H1 (cell line): ENCODE results near the gene ITGA4. TPM values are rescaled to one million over a fixed set of nuclear protein-coding genes. Genes with fewer than 3 reads are reported as not detected.

Experiments used
- CTCF ChIA-PET: fragments of 300-600 bp; sonication (Branson Sonifier 250); formaldehyde crosslinking; loops from one replicate; lab custom pipeline; 2021; ENCODE audit not compliant: partially characterized antibody; lab: Charles Lee
- POLR2A ChIA-PET: fragments of 300-600 bp; sonication (Branson Sonifier 250); formaldehyde crosslinking; loops from one replicate; lab custom pipeline; 2021; ENCODE audit warnings: inconsistent platforms; ENCODE audit not compliant: partially characterized antibody; lab: Charles Lee
- DNase-seq, 2 experiments: peaks; one replicate each; pipeline versions ENCODE4 v3.0.0 to v3.0.0-alpha.2; 2010 to 2022; ENCODE audit warnings: low spot score in 2 of 2, low read depth in 1 of 2, mixed read lengths in 1 of 2
- FAIRE-seq: peaks from 2 replicates; lab custom pipeline; 2011; peaks lifted over from hg19 to GRCh38; lab: Jason Lieb, UNC
- H2AFZ ChIP-seq: 2 replicates; pipeline ENCODE4 v1.8.1; 2012; ENCODE audit warnings: low read length, inconsistent platforms
- H2AK5ac ChIP-seq: 2 replicates; pipeline ENCODE4 v1.6.1; 2013; ENCODE audit warnings: low read depth, low read length
- H2BK120ac ChIP-seq: replicated peaks from 2 replicates; pipeline ENCODE3; 2013; ENCODE audit warnings: low read depth, low read length, inconsistent platforms
- H2BK12ac ChIP-seq: 2 replicates; pipeline ENCODE4 v1.6.1; 2013; ENCODE audit warnings: low read depth, low read length
- H2BK15ac ChIP-seq: 2 replicates; pipeline ENCODE4 v1.6.1; 2013; ENCODE audit warnings: low read length
- H2BK20ac ChIP-seq: 2 replicates; pipeline ENCODE4 v1.6.1; 2013; ENCODE audit warnings: low read length
- H2BK5ac ChIP-seq: 2 replicates; pipeline ENCODE4 v1.6.1; 2013; ENCODE audit warnings: low read depth, low read length
- H3K14ac ChIP-seq: 2 replicates; pipeline ENCODE4 v1.6.1; 2013; ENCODE audit warnings: inconsistent platforms; ENCODE audit not compliant: insufficient read length
- H3K18ac ChIP-seq: 2 replicates; pipeline ENCODE4 v1.6.1; 2013; ENCODE audit warnings: low read length; ENCODE audit errors: extremely low read depth
- H3K23ac ChIP-seq: 2 replicates; pipeline ENCODE4 v1.6.1; 2013; ENCODE audit warnings: inconsistent platforms; ENCODE audit not compliant: insufficient read length
- H3K23me2 ChIP-seq: 2 replicates; pipeline ENCODE4 v1.6.1; 2013; ENCODE audit warnings: low read depth, low read length
- H3K27ac ChIP-seq: 2 replicates; pipeline ENCODE4 v1.6.1; 2011; ENCODE audit warnings: low read depth, low read length, inconsistent platforms
- H3K27me3 ChIP-seq, 4 experiments: replicated peaks in 1 of 4; 1 replicate in 1 of 4; 2 replicates in 3 of 4; pipeline versions ENCODE4 v1.6.1 to v1.8.1; 2011 to 2013; ENCODE audit warnings: low read length in 3 of 4, mild to moderate bottlenecking in 3 of 4, inconsistent platforms in 2 of 4, mixed read lengths in 2 of 4, moderate library complexity in 1 of 4; ENCODE audit not compliant: control insufficient read depth in 3 of 4, insufficient read depth in 3 of 4; ENCODE audit errors: extremely low read depth in 1 of 4
- H3K36me3 ChIP-seq, 4 experiments: 2 replicates each; pipeline versions ENCODE4 v1.6.1 to v1.8.1; 2011 to 2013; ENCODE audit warnings: mild to moderate bottlenecking in 4 of 4, low read length in 3 of 4, moderate library complexity in 2 of 4, control low read depth in 1 of 4, inconsistent platforms in 1 of 4; ENCODE audit not compliant: insufficient read depth in 4 of 4, control insufficient read depth in 2 of 4
- H3K4ac ChIP-seq: replicated peaks from 2 replicates; pipeline ENCODE3; 2013; ENCODE audit warnings: low read length, low read depth, mixed read lengths, inconsistent platforms; ENCODE audit not compliant: insufficient read length
- H3K4me1 ChIP-seq, 4 experiments: replicated peaks in 1 of 4; 1 replicate in 1 of 4; 2 replicates in 3 of 4; pipeline versions ENCODE4 v1.6.1 to v1.8.1; 2011 to 2013; ENCODE audit warnings: low read length in 3 of 4, inconsistent platforms in 2 of 4, mixed read lengths in 1 of 4; ENCODE audit not compliant: insufficient read depth in 4 of 4, control insufficient read depth in 3 of 4
- H3K4me2 ChIP-seq, 2 experiments: 2 replicates each; pipeline versions ENCODE4 v1.6.1 to v1.8.1; 2011 to 2013; ENCODE audit warnings: low read depth in 2 of 2, low read length in 2 of 2, control low read depth in 1 of 2, inconsistent platforms in 1 of 2, mild to moderate bottlenecking in 1 of 2; ENCODE audit not compliant: insufficient read depth in 1 of 2
- H3K4me3 ChIP-seq, 4 experiments: fragments of 200-600, 300-600 bp in 1 of 4; sonication (generic), shearing (Covaris generic), sonication (Bioruptor Twin) in 1 of 4; 2 replicates each; pipeline versions ENCODE4 v1.5.1 to v1.8.1; 2011 to 2016; ENCODE audit warnings: low read length in 4 of 4, low read depth in 3 of 4, control low read depth in 2 of 4, inconsistent platforms in 2 of 4, mild to moderate bottlenecking in 2 of 4, mixed read lengths in 1 of 4, moderate library complexity in 1 of 4; ENCODE audit not compliant: insufficient read depth in 2 of 4; ENCODE audit errors: extremely low read depth in 1 of 4
- H3K56ac ChIP-seq: replicated peaks from 2 replicates; pipeline ENCODE3; 2013; ENCODE audit warnings: low read depth, mild to moderate bottlenecking, mixed read lengths, low read length, inconsistent platforms; ENCODE audit not compliant: insufficient read length
- H3K79me1 ChIP-seq: 2 replicates; pipeline ENCODE4 v1.6.1; 2013; ENCODE audit warnings: low read depth, low read length, control low read depth
- H3K79me2 ChIP-seq, 2 experiments: 2 replicates each; pipeline versions ENCODE4 v1.6.1 to v1.8.1; 2012 to 2013; ENCODE audit warnings: low read length in 2 of 2, mild to moderate bottlenecking in 2 of 2, inconsistent platforms in 1 of 2; ENCODE audit not compliant: insufficient read depth in 2 of 2, control insufficient read depth in 1 of 2
- H3K9ac ChIP-seq, 4 experiments: replicated peaks in 1 of 4; 1 replicate in 1 of 4; 2 replicates in 3 of 4; pipeline versions ENCODE4 v1.6.1 to v1.8.1; 2011 to 2013; ENCODE audit warnings: low read depth in 3 of 4, low read length in 3 of 4, control low read depth in 2 of 4, mild to moderate bottlenecking in 2 of 4, moderate library complexity in 2 of 4, inconsistent platforms in 1 of 4; ENCODE audit errors: extremely low read depth in 1 of 4
- H3K9me3 ChIP-seq, 2 experiments: 2 replicates each; pipeline versions ENCODE4 v1.6.1 to v1.8.1; 2012 to 2013; ENCODE audit warnings: mild to moderate bottlenecking in 2 of 2, moderate library complexity in 2 of 2, control low read depth in 1 of 2, inconsistent platforms in 1 of 2, low read depth in 1 of 2, low read length in 1 of 2, mixed read lengths in 1 of 2; ENCODE audit not compliant: insufficient read depth in 2 of 2
- H4K20me1 ChIP-seq, 2 experiments: replicated peaks in 1 of 2; 2 replicates each; pipeline versions ENCODE3 to v1.8.1; 2011 to 2013; ENCODE audit warnings: inconsistent platforms in 2 of 2, low read length in 2 of 2, mild to moderate bottlenecking in 1 of 2; ENCODE audit not compliant: insufficient read depth in 2 of 2, control insufficient read depth in 1 of 2
- H4K5ac ChIP-seq: 2 replicates; pipeline ENCODE4 v1.6.1; 2013; ENCODE audit warnings: low read length, low read depth, mixed read lengths, inconsistent platforms; ENCODE audit not compliant: insufficient read length
- H4K8ac ChIP-seq: 2 replicates; pipeline ENCODE4 v1.8.0; 2013; ENCODE audit warnings: mild to moderate bottlenecking, moderate library complexity, low read length, inconsistent platforms; ENCODE audit not compliant: insufficient read depth; ENCODE audit errors: extremely low read depth
- H4K91ac ChIP-seq: replicated peaks from 2 replicates; pipeline ENCODE3; 2013; ENCODE audit warnings: low read length, mixed read lengths, inconsistent platforms; ENCODE audit not compliant: insufficient read length
- EGR1 ChIP-seq: IDR thresholded peaks from 2 replicates; pipeline ENCODE4 v1.6.1; 2011; ENCODE audit warnings: low read depth, low read length, borderline replicate concordance
- GABPA ChIP-seq: IDR thresholded peaks from 2 replicates; pipeline ENCODE4 v1.6.1; 2011; ENCODE audit warnings: mild to moderate bottlenecking, low read length, moderate library complexity, borderline replicate concordance; ENCODE audit not compliant: insufficient read depth
- JUN ChIP-seq: IDR thresholded peaks from 2 replicates; pipeline ENCODE4 v1.6.1; 2011; ENCODE audit warnings: low read depth, mild to moderate bottlenecking, improper control_type of control experiment, low read length
- KDM4A ChIP-seq: IDR thresholded peaks from one replicate; pipeline ENCODE4 v1.7.1; 2012; ENCODE audit warnings: low read depth, mild to moderate bottlenecking, moderate library complexity, low read length, inconsistent platforms; ENCODE audit not compliant: severe bottlenecking
- RXRA ChIP-seq: IDR thresholded peaks from 2 replicates; pipeline ENCODE4 v1.6.1; 2011; ENCODE audit warnings: low read depth, mild to moderate bottlenecking, low read length, moderate library complexity; ENCODE audit not compliant: insufficient read depth
- SAP30 ChIP-seq: fragments of 300-600 bp; sonication (generic); IDR thresholded peaks from 2 replicates; pipeline ENCODE4 v1.7.1; 2012; ENCODE audit warnings: low read length, moderate library complexity, mild to moderate bottlenecking, inconsistent platforms; ENCODE audit not compliant: insufficient read depth, insufficient replicate concordance
- TBP ChIP-seq: IDR thresholded peaks from 2 replicates; pipeline ENCODE4 v1.6.1; 2011; ENCODE audit warnings: low read depth, low read length, improper control_type of control experiment
- YY1 ChIP-seq: IDR thresholded peaks from 2 replicates; pipeline ENCODE4 v1.6.1; 2011; ENCODE audit warnings: low read depth, mild to moderate bottlenecking, low read length
- ZNF274 ChIP-seq: IDR thresholded peaks from 2 replicates; pipeline ENCODE4 v1.7.0; 2012; ENCODE audit warnings: low read length, borderline replicate concordance; ENCODE audit errors: extremely low read depth
- WGBS, 2 experiments: shearing (Covaris generic) in 1 of 2; methylation state at CpG; one replicate each; pipeline versions ENCODE4 v1.1.6 to v1.1.7; 2013 to 2015; ENCODE audit warnings: low lambda C conversion rate in 2 of 2, mixed read lengths in 2 of 2, inconsistent platforms in 1 of 2, low coverage in 1 of 2, missing lambda C conversion rate in 1 of 2; ENCODE audit not compliant: insufficient replicate concordance in 2 of 2, insufficient coverage in 1 of 2, insufficient read length in 1 of 2; ENCODE audit errors: extremely low coverage in 1 of 2, missing lambda C conversion rate in 1 of 2; 5-methylcytosine and 5-hydroxymethylcytosine counted together
- polyA plus RNA-seq, 7 experiments: library from polyadenylated mRNA; depleted of rRNA in 3 of 7; stranded (reverse) in 5 of 7; unstranded in 2 of 7; fragments of >200 nt in 5 of 7; fragments of 200-250 nt in 2 of 7; gene quantifications; 1 replicate in 5 of 7; 2 replicates in 1 of 7; 4 replicates in 1 of 7; pipeline versions ENCODE4 v1.2.1 to v1.2.3, GENCODE V29; 2011 to 2013; ENCODE audit warnings: missing spikeins in 2 of 7, mixed read lengths in 2 of 7
- total RNA-seq: library from RNA; stranded (reverse); fragmentation: NEBNext Ultra II Directional; extraction: Animal tissue kit (Norgen Biotek cat#: 25700); gene quantifications from 2 replicates; pipeline ENCODE4 v1.2.1, GENCODE V29; 2021

The ITGA4 gene
- total and polyA plus RNA-seq, 2 of the 8 experiments (the other 6 are each of a cell fraction or from before 2014, with no cell fraction given) = 0.60 to 2.1 TPM

DNA sequence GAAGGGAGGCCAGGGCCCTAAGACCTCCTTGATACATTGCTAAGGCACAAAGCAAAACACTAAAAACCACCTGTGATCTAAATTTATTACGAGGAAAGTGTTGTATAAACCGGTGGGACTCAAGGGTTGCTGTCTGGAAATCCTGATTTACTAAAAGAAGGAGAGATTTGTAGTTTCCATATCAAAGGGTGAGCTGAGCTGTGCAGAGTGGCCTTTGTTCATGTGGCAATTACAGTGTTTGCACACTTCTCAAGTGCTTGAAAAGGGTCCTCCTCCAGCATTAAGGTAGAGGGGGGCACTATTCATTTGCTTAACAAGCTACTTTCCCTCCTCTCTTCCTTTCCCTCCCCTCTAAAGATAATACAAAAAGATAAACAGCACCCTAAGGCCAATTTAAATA is 30.5 kb upstream of the ITGA4 start:
- Histone ChIP-seq H3K79me1 (no peaks in the 10 kb centered on the region), H3K4ac (no peak overlapping the region), H3K18ac (no peak overlapping the region), H3K4me3 (no peak overlapping the region), H2AK5ac (no peak overlapping the region), H2BK5ac (no peak overlapping the region), H3K27ac (no peak overlapping the region), H3K79me2 (no peaks in the 10 kb centered on the region), H2BK20ac (no peak overlapping the region), H2AFZ (no peak overlapping the region), H3K23ac (no peak overlapping the region), H3K23me2 (no peaks in the 10 kb centered on the region), H4K20me1 (no peaks in the 10 kb centered on the region), H4K5ac (no peak overlapping the region), H3K9me3 (no peaks in the 10 kb centered on the region; a peak in 1 of 4 replicates), H4K91ac (no peak overlapping the region), H4K8ac (no peak overlapping the region), H2BK120ac (no peak overlapping the region), H3K14ac (no peak overlapping the region), H3K36me3 (no peaks in the 10 kb centered on the region), H2BK15ac (no peak overlapping the region), H3K56ac (no peak overlapping the region), H3K4me2 (no peak overlapping the region), H3K27me3 (no peaks in the 10 kb centered on the region; a peak in 1 of 7 replicates), H3K4me1 (no peaks in the 10 kb centered on the region), H2BK12ac (no peak overlapping the region), H3K9ac (no peak overlapping the region)
- WGBS, 2 experiments = 89% methylated on average over 2 of the region's 2 CpGs; no CpG with 5 or more reads in 1 of the 2 experiments
- TF ChIP-seq RXRA (no peak), GABPA (no peak), YY1 (no peak), EGR1 (no peak), ZNF274 (no peak), KDM4A (no peak), TBP (no peak), JUN (no peak), SAP30 (no peak)
- DNase-seq (no peak), FAIRE-seq (no peak)
- CTCF ChIA-PET = interaction anchor here (1.0 to 2.2 kb wide), 2 partner anchors 12 to 39 kb away, joined by 3 to 13 read pairs; no protein-coding TSS in a partner anchor
- POLR2A ChIA-PET = no interaction called here
